Cardiac muscle cell (in vitro differentiated cells and primary cell): Measurements from ENCODE around the gene SRI. TPM values are rescaled to one million over a fixed set of nuclear protein-coding genes. Genes with fewer than 3 reads are reported as not detected.

Source experiments
- DNase-seq, 2 donors: peaks; one replicate each; pipeline versions ENCODE4 v3.0.0 to v3.0.0-alpha.2; 2010 to 2017; ENCODE audit warnings: low read depth in 1 of 2, low spot score in 1 of 2
- H3K27ac ChIP-seq: fragments of 200-600 bp; sonication (generic); 2 replicates; pipeline ENCODE4 v1.5.1; 2016
- H3K27me3 ChIP-seq: fragments of 200-600 bp; sonication (generic); 2 replicates; pipeline ENCODE4 v1.6.0; 2016; ENCODE audit warnings: control low read depth
- H3K36me3 ChIP-seq: fragments of 200-600 bp; sonication (generic); 2 replicates; pipeline ENCODE4 v1.5.1; 2016; ENCODE audit warnings: control low read depth
- H3K4me1 ChIP-seq: fragments of 200-600 bp; sonication (generic); 2 replicates; pipeline ENCODE4 v1.8.1; 2017; ENCODE audit warnings: low read depth, mild to moderate bottlenecking, mixed run types
- H3K4me3 ChIP-seq: fragments of 200-600 bp; sonication (generic); 2 replicates; pipeline ENCODE4 v1.5.1; 2016; ENCODE audit warnings: mild to moderate bottlenecking
- H3K9me3 ChIP-seq: fragments of 200-600 bp; sonication (generic); 2 replicates; pipeline ENCODE4 v1.5.1; 2017; ENCODE audit warnings: low read depth, mild to moderate bottlenecking, control low read depth
- polyA plus RNA-seq: library from polyadenylated mRNA; unstranded; fragments of >200 nt; fragmentation: Nextera tagmentation; extraction: Ambion mirVana; gene quantifications from 2 replicates; pipeline ENCODE4 v1.2.1, GENCODE V29; 2016
- total RNA-seq: library from RNA; depleted of rRNA; stranded (reverse); fragments of >200 nt; gene quantifications from 2 replicates; pipeline ENCODE4 v1.2.3, GENCODE V29; 2016
- TF ChIP-seq, protein P1 (sequence below): IDR thresholded peaks from 2 replicates; pipeline ENCODE4 v1.5.1; 2012; ENCODE audit warnings: low read depth, mild to moderate bottlenecking, low read length

The SRI gene
- total and polyA plus RNA-seq, 2 experiments from 2014 or later, result 115 to 348 TPM

DNA sequence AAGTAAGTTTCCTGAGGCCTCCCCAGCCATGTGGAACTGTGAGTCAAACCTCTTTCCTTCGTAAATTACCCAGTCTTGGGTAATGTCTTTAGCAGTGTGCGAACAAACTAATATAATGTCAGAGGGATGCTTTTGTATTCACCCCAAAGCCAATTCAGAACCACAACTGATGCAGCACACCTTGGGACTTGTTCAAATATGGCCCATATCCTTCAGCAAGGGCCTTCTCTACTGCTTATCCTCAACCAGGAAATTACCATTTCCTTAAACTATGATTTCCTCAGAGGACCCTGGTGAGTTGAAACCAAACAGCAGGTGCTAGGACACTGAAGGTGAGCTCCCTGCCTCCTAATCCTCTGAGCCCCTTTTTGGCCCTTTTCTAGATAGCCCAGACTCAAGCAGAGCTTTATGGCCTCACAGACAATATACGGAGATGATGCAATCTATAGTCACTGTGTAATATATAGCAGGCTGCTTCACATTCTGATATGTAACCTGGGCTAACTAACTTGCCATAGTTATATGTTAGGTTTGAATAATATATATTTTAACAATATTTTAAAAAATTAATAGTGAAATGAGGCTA lies 15.2 kb downstream of the SRI start:
- Histone ChIP-seq H3K27me3 (no peaks in the 10 kb centered on the region), H3K4me1 (no peaks in the 10 kb centered on the region), H3K4me3 (no peak overlapping the region), H3K27ac (no peak overlapping the region), H3K36me3 (peaks cover 68% of the 10 kb centered on the region), H3K9me3 (no peaks in the 10 kb centered on the region)
- TF ChIP-seq, protein P1, sequence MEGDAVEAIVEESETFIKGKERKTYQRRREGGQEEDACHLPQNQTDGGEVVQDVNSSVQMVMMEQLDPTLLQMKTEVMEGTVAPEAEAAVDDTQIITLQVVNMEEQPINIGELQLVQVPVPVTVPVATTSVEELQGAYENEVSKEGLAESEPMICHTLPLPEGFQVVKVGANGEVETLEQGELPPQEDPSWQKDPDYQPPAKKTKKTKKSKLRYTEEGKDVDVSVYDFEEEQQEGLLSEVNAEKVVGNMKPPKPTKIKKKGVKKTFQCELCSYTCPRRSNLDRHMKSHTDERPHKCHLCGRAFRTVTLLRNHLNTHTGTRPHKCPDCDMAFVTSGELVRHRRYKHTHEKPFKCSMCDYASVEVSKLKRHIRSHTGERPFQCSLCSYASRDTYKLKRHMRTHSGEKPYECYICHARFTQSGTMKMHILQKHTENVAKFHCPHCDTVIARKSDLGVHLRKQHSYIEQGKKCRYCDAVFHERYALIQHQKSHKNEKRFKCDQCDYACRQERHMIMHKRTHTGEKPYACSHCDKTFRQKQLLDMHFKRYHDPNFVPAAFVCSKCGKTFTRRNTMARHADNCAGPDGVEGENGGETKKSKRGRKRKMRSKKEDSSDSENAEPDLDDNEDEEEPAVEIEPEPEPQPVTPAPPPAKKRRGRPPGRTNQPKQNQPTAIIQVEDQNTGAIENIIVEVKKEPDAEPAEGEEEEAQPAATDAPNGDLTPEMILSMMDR, result no peak
- no peak for DNase-seq

DNA sequence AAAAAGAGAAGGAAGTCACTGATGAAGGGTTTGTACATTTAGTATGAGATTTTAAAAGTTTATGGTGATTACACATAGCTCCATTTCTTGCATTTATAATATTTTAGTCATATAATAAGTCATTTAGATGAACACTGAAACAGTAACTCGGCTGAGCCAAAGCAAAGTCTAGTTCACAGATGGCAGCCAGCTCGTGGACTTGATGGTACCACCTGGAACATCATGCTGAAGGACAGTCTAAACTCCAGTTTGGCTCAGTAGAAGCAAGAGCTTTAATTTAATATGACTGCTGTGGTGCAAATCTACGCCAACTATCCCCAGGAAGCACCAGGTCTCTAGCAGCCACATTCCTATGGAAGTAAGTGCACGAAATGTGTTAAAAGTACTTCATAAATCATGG lies 16.4 kb downstream of the SRI start:
- Histone ChIP-seq H3K4me3 (no peak overlapping the region), H3K36me3 (peaks cover 55% of the 10 kb centered on the region)

DNA sequence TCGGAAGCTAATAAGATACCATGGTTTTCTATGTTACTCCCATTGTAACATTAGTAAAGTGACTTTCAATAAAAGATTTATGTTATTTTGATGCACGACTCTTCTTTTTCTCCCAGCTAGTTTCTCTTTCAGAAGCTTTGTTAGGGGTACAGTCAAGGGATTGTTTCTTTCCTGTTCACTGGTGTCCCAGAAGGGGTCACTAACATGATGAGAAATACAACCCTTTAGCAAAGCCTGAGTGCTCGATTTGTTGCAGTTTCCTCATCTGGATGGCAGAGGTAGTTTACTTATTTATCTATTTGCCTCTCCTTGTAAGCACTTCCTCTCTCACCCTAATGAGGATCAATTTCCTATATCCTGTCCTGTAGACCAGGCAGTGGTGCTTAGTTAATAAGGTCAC lies 17.0 kb downstream of the SRI start:
- no peaks in the 10 kb centered on the region for H3K9me3 ChIP-seq
- TF ChIP-seq, protein P1, result no peak

More for the DNA sequence above, 16.4 kb downstream of the SRI start:
- no peaks in the 10 kb centered on the region for H3K4me1 ChIP-seq
- no peaks in the 10 kb centered on the region for H3K27me3 ChIP-seq
- H3K27ac ChIP-seq, result no peak overlapping the region
- TF ChIP-seq, protein P1, result no peak
- no peaks in the 10 kb centered on the region for H3K9me3 ChIP-seq
- DNase-seq, result no peak

GRCh38 chr7:88202278-88202677 lies 17.6 kb downstream of the SRI start:
- TF ChIP-seq, protein P1, result no peak
- Histone ChIP-seq H3K27ac (peak overlapping the region; percentile 28), H3K36me3 (peaks cover 44% of the 10 kb centered on the region), H3K9me3 (no peaks in the 10 kb centered on the region), H3K27me3 (no peaks in the 10 kb centered on the region), H3K4me3 (no peak overlapping the region), H3K4me1 (no peaks in the 10 kb centered on the region)
- no peak for DNase-seq

More for the DNA sequence above, 17.0 kb downstream of the SRI start:
- no peak for DNase-seq
- Histone ChIP-seq H3K4me3 (no peak overlapping the region), H3K4me1 (no peaks in the 10 kb centered on the region), H3K27me3 (no peaks in the 10 kb centered on the region), H3K27ac (peak overlapping the region; percentile 28), H3K36me3 (peaks cover 49% of the 10 kb centered on the region)

- H3K27me3 ChIP-seq, result no peaks in the 10 kb centered on the region
- TF ChIP-seq, protein P1, result no peak
- H3K4me3 ChIP-seq, result no peak overlapping the region
- H3K9me3 ChIP-seq, result no peaks in the 10 kb centered on the region
- DNase-seq, result no peak
- H3K36me3 ChIP-seq, result peaks cover 34% of the 10 kb centered on the region
- H3K4me1 ChIP-seq, result no peaks in the 10 kb centered on the region
- H3K27ac ChIP-seq, result no peak overlapping the region
Measured at GRCh38 chr7:88201305-88201704, 18.5 kb downstream of the SRI start.

- Histone ChIP-seq H3K4me3 (no peak overlapping the region), H3K4me1 (no peaks in the 10 kb centered on the region), H3K36me3 (peaks cover 29% of the 10 kb centered on the region), H3K9me3 (no peaks in the 10 kb centered on the region), H3K27ac (no peak overlapping the region), H3K27me3 (no peaks in the 10 kb centered on the region)
- DNase-seq, result no peak
- TF ChIP-seq, protein P1, result no peak
Measured at GRCh38 chr7:88200789-88201188, 19.0 kb downstream of the SRI start.
